Activated gamma-delta T cell (primary cell): Measurements from ENCODE around the gene ZNF467.

Experiments used
- DNase-seq: peaks from one replicate; lab custom pipeline; 2025; lab: John Stamatoyannopoulos, UW

Gene ZNF467

DNA sequence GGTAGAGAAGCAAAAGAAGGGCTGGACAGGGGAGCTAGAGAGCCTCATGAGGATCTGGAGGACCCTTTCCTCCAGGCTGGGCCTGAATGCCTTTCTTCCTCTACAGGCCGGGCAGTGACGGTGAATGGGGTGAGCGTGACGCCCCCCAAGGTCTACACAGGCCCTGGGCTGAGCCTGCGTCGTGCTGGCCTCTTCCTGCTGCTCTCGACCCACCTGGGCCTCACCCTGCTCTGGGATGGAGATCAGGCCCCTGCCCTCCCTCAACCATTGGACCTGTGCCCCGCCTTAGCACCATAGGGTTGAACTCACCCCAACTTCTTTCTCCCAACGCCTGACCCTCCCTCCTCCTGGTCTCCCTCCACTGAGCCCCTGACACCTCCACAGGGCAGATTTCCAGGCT is 12.6 kb upstream of the ZNF467 start:
- no peak for DNase-seq

DNA sequence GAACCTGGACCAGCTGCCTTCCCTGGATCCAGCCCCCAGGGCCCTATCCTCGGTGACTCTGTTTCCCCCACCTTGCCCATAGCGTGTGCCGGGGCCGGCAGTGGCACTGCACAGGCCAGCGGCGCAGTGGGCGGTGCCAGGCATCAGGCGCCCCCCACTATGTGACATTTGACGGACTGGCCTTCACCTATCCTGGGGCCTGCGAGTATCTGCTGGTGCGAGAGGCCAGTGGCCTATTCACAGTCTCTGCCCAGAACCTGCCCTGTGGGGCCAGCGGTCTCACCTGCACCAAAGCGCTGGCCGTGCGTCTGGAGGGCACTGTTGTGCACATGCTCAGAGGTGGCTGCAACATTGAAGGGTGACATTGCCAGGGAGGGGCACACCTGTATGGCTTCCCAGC is 12.0 kb upstream of the ZNF467 start:
- no peak for DNase-seq

DNA sequence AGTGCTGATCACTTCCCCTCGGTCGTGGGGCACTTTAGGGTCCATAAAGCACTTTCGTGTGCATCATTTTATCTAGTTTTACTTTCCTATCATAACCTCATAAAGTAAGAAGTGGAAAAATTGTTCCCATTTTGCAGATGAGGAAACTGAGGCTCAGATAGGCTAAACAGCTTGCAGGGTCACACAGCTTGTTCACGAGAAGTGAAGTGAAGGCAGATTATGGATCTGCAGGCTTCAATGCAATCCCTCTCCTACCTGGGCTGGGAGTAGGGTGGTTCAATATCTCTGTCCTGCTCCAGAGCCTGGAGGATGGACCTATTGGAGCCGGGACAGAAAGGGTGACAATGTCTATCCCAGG is 10.8 kb upstream of the ZNF467 start:
- no peak for DNase-seq

DNA sequence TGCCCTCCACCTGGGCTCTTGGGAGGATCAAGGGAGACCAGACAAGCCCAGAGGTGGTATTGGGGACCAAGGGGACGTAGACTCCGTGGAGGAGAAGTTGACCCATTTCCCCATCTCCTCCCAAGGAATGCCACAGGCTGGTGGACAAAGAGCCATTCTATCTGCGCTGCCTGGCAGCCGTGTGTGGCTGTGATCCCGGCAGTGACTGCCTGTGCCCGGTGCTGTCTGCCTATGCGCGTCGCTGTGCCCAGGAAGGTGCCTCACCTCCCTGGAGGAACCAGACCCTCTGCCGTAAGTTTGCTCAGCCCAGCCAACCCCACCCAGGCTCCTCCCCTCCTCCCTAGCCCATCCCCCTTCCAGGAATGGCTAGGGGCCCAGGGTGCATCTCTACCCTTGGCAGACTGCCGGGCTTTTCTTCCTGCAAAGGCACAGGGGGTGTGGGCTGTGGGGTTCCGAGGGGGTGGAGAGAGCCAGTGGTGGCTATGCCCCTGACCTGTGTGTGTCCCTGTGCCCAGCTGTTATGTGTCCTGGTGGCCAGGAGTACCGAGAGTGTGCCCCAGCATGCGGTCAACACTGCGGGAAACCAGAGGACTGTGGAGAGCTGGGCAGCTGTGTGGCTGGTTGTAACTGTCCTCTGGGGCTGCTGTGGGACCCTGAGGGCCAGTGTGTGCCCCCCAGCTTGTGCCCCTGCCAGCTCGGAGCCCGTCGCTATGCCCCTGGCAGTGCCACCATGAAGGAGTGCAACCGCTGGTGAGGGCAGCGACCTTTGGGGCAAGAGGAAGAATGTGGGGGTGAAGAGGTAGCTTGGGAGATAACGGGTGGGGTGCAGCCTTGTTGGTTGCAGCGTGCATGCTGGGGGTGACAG is 10.2 kb upstream of the ZNF467 start:
- no peak for DNase-seq

DNA sequence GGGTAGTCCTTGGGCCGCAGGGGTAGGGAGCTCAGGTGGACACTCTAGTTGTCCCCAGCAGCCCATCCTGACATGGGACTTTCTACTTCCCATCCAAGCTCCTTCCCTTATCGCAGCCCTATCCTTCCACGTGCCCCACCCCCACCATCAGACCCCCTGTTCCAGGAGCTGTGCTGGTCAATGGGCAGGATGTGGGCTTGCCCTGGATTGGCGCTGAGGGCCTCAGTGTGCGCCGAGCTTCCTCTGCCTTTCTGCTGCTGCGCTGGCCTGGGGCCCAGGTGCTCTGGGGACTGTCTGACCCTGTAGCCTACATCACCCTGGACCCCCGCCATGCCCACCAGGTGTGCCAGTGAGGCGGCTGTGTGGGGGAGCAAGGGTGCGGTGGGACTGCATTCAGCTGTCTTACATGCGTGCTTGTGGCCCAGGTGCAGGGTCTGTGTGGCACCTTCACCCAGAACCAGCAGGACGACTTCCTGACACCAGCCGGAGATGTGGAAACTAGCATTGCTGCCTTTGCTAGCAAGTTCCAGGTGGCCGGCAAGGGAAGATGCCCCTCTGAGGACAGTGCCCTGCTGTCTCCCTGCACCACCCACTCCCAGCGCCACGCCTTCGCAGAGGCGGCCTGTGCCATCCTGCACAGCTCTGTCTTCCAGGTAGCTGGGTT is 9.4 kb upstream of the ZNF467 start:
- no peak for DNase-seq

DNA sequence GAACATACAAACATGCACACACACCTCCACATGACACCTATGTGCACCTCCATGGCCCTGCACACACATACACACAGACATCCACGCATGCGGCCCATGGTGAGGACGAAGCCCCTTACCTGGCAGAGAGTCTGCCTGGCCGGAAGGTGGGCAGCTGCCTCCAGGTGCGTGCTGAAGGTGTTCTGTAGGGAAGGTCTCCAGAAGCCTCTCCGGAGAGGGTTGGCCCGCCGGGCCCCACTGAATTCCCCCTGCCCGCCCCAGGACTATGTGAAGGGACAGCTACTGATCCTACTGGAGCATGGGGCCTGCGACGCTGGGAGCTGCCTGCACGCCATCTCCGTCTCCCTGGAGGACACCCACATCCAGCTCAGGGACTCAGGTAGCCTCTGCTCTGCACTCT is 8.5 kb upstream of the ZNF467 start:
- DNase-seq, result no peak

DNA sequence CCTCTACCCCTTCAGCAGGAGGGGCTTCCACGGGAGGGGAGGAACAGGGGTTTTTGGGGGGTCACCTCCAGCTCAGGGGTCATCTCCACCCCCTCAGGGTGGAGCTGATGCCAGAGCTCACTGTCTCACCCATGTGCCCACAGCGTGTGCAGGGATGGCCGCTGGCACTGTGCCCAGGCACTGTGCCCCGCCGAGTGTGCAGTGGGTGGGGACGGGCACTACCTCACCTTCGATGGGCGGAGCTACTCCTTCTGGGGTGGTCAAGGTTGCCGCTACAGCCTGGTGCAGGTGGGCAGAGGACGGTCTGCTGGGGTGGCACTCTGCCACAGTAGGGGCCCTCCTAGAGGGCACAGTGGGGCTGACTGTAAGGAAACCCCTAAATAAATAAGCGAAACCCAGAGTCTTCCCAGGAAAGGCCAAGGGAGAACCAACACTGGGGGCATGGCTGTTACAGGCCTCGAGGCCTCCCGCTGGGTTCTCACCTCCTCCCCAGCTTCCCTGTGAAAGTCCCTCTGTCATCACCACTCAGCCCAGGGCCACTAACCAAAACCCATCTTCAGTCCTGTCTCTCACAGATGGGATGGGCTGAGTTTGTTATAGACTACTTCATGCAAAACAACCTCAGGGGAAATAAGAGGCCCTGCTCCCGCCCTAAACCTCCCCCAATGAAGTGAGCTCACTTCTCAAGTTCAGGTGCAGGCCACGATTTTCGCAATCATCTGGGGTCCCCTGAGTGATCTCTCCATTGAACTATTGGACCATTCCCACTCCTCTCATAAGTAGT is 7.4 kb upstream of the ZNF467 start:
- no peak for DNase-seq

DNA sequence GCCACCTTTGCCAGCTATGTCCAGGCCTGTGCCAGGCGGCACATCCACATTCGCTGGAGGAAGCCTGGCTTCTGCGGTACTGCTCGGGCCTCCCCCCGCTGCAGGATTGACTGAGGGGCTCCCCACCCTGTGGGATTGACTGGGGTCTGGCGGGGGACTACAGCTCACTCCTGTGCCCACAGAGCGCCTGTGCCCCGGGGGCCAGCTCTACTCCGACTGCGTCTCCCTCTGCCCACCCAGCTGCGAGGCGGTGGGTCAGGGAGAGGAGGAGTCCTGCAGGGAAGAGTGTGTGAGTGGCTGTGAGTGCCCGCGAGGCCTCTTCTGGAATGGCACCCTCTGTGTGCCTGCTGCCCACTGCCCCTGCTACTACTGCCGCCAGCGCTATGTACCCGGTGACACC is 6.7 kb upstream of the ZNF467 start:
- no peak for DNase-seq

DNA sequence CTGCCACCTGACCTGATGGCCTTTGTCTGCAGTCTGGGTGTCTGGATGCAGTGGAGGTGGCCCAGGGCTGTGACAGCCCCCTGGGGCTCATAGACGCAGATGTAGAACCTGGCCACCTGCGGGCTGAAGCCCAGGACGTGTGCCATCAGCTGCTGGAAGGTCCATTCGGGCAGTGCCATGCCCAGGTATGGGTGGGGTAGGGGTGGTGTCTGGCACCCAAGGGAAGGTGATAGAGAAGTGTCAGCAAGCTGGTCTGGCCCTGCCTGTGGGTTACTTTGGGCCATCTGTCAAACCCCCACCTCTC is 6.1 kb upstream of the ZNF467 start:
- DNase-seq, result no peak

DNA sequence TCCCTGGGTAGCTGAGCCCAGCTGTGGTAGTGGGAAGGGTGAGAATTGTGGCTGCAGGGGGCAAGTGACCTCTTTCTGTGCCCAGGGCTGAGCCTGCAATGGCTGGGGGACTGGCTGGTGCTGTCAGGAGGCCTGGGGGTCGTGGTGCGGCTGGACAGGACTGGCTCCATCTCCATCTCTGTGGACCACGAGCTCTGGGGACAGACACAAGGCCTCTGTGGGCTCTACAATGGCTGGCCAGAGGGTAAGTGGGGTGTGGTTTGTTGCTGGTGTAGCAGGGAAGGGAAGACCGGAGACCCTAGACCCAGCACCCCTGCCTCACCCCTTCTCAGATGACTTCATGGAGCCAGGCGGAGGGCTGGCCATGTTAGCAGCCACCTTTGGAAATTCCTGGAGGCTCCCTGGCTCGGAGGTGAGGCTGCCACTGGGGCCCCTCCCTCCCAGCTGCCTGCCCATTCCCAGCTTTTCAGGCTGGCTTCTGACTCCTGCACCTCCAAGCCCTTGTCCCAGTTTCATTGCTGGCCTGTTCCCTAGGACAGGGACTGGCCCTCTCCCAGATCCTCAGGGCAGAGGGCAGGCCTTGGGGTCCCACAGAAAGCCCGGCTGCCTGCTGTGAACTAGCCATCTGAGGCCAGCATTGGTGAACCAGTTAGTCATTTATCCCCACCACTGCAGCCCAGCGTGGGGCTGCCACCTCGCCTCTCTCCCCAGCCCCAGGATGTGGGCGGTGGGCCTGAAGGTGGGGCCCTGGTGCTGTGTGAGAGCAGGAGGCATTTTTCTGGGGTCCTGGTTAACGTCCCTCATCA is 5.5 kb upstream of the ZNF467 start:
- DNase-seq, result no peak

DNA sequence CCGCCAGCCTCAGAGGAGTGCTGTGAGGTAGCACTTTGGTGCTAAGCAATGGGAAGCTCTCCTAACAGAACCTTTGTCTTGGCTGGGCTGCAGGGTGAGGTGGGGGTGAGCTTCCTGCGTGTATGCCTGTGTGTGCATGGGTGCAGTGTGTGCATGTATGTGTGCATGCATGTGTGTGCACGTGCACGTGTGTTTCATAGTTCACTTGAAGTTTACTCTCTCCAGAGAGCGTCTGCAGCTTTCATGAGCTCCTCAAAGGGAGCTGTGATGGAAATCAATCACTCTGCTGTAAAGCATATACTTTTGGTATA is 4.9 kb upstream of the ZNF467 start:
- no peak for DNase-seq

DNA sequence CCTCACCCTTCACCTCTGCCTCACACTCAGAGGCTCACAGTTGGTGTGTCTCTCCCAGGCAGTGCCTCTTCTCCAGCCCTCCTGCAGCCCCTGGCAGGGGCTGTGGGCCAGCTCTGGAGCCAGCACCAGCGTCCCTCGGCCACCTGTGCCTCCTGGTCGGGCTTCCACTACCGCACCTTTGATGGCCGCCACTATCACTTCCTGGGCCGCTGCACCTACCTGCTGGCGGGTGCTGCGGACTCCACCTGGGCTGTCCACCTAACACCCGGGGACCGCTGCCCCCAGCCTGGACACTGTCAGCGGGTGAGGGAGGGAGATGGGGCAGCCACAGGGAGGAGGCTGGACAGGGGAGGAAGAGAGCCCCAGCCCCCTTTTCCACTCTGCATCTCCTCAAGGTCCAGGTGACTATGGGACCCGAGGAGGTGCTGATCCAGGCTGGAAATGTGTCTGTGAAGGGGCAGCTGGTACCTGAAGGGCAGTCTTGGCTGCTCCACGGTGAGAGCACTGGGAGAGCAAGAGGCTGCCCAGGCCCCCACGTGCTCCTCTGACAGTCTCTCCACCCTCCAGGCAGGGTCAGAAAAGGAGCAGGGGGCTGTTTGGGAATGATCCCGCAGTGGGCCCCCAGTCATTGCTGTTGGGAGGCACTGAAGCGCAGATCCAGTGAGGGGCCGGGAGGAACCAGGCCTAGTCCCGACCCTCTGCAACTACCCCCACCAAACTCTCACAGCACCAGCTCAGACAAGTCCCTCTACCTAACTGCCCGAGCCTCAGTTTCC is 4.4 kb upstream of the ZNF467 start:
- DNase-seq, result no peak

DNA sequence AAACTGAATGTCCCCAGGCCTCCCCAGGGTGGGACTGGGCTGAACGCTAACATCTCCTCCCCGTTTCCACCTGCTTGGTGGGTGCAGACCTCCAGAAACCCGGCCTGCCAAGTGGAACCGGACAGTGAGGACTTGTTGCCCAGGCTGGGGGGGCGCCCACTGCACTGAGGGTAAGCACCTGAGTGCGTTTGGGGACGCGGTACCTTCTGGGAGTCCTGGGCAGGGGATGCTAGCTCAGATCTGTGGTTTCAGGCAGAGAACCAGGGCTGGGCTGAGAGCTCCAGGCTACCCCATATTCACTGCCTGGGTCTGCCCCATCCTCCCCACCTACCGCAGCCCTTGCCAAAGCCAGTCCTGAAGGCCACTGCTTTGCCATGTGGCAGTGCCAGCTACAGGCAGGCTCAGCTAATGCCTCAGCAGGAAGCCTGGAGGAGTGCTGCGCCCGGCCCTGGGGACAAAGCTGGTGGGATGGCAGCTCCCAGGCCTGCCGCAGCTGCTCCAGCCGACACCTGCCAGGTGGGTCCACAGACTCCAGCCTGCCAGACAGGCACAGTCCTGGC is 3.5 kb upstream of the ZNF467 start:
- no peak for DNase-seq

DNA sequence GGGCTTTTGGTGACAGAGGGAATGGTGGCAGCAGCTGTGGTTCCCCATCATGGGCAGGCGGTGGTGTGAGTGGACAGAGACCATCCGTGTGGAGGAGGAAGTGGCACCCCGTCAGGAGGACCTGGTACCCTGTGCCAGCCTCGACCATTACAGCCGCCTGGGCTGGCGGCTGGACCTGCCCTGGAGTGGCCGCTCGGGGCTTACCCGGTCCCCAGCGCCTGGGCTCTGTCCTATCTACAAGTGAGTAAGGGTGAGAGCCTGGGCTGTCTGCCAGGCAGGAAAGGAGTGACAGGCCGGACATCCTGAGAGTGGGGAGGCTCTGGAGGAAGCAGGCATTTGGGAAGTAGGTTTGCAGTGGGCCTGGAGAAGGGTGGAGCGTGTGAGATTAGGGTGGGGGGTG is 2.9 kb upstream of the ZNF467 start:
- no peak for DNase-seq

DNA sequence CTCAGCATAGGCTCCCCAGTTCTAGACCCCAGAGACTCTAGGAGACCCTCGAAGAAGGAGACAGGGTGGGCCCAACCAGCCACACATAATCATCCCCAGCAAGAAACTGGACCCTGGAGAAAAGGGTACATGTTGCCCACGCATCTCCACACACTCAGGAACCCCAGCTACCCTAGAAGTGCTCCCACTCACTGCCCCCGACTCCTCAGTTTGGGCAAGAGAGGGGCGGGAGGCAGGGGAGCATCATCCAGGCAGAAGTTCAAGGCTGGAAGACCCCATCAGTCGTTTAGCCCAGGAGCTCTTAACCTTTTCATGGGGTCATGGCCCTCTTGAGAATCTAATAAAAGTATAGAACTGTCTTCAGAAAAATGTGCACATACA is 1.8 kb upstream of the ZNF467 start:
- no peak for DNase-seq

DNA sequence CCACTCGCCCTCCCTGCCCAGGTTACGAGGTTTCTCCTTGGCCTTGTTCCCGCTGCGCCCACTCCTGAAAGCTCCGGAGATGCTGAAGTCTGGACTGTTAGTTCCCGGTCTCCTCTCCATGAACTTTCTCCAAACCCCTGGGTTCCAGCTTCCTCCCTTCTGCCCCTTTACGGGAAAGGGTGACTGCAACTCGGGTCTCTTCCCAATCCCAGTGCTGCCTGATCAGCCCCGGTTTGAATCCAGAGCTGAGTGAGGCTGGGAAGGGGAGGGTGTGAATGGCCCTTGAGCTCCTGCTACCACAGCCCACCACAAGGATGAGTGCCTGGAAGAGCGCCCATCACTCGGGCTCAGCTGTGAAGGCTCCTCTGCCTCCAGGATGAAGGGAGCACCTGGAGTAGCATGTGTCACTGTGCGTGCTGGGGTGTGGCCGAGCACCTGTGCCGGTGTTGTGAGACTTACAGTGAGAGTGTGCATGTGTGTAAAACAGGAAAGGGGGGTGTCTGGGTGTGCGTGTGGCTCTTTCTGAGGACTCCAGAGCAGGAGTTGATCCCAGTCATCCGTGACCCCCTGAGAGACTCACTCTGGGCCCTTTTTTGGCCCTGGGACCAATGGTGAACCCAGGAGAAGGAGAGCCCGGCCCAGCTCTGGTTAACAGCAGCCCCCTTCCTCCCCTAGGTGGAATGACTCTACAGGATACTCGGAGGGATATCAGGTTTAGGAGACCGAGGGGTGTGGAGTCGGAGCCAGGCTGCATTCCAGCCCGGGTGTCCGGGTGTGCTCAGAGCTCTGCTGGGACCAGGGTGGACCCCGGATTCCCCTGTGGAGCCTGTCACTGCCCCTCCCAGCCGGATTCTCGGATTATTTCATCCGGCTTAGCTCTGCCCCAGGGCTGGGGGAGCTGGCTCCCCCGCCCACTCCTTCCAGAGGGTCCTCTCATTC is 1.1 kb upstream of the ZNF467 start:
- DNase-seq, result no peak

DNA sequence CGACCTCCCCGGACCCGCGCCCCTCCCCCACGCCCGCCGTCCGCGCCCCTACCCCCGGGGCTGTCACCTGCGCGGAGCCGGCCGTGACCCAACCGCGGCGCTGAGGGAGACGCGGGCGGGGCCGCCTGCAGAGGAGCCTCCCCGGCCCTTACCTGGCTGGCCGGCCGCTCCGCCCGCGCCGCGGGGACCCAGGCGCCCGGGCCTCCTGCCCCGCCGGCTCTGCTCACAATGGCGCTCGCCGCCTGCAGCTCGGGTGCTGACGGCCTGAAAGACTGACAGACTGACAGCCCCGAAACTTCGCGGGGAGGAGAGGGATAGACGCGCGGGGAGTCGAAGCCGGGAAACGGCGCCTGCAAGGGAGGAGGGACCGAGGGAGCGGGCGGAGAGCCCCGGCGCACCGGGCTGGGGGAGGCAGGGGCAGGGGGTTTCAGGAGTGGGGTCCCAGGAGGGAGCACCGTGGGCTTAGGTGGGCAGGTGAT is 393 bp downstream of the ZNF467 start:
- no peak for DNase-seq

DNA sequence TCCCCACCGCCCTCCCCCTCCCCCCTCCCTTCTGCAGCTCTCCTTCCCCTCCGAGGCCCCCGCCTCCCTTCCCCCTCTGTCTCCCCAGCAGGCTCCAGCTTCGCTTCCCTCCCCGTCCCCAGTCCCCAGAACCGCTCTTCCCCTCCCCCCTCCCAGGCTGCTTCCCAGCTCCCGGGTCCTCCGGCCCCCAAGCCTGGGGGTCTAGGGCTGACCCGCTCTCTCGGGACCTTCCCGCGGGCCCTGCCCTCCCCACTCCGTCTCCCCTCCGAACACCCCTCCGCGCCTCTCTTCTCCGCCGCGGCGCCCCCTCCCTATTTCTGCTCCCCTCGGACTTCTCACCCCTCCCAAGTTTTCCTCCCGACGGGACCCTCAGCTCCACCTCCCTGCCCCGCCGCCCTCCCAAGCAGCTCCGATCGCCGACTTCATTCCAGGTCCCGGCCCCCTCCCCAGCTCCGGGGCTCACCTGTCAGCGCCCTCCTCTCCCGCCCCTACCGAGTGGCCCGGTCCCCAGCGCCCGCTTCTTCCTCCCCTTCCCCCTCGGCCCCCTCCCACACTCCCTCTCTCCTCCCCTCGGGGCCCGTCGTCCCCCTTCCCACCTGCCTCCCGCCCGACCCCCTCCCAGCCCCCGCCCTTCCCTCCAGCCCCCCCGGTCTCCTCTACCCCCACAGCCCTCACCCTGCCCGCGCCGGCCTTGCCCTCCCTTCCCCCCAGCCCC is 990 bp downstream of the ZNF467 start:
- no peak for DNase-seq

DNA sequence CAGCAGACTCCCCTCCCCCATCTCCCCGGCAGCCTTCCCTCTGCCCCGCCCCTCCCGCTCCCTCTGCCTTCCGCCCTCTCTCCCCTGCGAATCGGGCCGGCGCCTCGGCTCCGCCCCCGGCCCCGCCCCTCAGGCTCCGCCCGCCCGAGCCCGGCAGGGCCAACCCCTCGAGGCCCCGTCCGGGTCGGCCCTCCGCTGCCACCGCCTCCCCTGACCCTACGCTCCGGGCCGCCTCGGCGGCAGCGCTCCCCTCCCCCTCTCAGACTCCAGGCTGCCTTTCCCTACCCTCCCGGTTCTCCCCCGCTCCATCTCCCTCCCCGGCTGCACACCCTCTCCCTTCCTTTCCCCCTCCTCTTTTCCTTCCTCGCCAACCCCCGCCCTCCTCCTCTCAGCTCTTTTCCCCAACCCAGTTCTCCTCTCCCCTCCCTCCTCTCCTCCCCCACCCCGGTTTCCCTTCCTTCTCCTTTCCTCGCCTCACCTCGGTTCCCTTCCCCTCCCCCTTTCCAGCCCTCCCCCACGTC is 1.6 kb downstream of the ZNF467 start:
- DNase-seq, result peak; percentile 67
